GM19438 (cell line): ENCODE results near the gene LPCAT1.
"Not testable (repeated sequence)": the region's sequence is repeated elsewhere in the genome, so short reads cannot be mapped to it uniquely, and the experiment has no call there.

Experiments
- ATAC-seq: cut with Tn5 transposase; IDR thresholded peaks from one replicate; pipeline ENCODE4 v1.9.1; 2021; ENCODE audit warnings: low read depth; ENCODE audit not compliant: unreplicated experiment

LPCAT1 gene

GRCh38 chr5:1523793-1524480 lies at the start of gene LPCAT1:
Gene LPCAT1, minus strand, starts transcription at chr5:1523960. Its CDS starts 116 bp downstream, at chr5:1523844.
- ATAC-seq = peak; percentile 65

DNA sequence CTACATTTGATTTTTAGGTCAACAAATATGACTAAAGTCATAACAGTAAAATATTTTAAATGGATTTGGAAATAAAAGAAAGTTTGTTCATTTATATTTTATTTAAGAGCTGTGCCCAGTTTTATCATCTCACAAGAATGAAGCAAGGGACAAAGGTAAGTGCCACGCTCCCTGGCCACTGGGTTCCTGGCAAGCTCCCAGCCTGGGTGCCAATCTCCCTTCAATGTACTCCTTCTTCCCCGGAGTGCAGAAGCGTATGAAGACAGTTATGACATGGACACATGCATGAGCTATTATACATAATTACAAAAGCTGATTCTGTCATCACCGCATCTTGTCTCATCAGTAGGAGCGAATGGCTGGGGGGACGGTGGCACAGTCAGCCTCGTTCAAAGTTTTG lies 48.1 kb upstream of the LPCAT1 start:
- not testable (repeated sequence) for ATAC-seq

GRCh38 chr5:1570975-1571374 lies 47.2 kb upstream of the LPCAT1 start:
- no peak for ATAC-seq

DNA sequence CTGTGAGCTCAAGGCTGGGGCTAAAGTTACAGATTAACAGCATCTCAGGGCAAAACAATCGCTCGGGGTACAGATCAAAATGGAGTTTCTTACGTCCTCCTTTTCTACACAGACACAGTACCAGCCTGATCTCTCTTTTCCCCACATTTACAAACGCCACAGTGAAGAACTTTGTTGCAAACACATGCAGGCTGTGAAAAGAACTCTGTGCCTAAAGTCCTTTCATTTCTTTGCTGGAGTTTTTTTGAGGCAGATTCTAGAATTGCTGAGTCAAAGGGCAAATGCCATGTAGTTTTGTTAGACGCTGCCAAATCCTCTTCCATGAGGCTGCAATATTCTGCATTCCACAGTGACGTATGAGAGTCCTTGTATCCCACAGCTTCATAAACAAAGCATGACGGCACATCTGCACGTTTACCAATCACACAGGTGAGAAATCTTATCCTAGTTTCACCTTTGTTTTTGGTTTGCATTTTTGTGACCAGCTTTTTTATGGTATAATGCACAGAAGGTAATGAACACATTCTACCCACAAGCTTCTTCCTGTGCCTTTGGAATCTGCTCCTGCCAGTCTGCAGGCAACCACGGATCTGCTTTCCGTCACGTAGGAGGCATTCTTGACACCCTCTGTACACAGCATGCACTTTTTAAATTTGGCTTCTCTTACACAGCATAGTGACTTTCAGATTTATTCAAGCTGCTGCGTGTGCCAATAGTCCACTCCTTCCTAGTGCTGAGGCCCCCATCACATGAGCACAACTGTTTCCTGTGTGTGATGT lies 44.6 kb upstream of the LPCAT1 start:
- no peak for ATAC-seq

GRCh38 chr5:1567527-1568200 lies 43.9 kb upstream of the LPCAT1 start:
- not testable (repeated sequence) for ATAC-seq

DNA sequence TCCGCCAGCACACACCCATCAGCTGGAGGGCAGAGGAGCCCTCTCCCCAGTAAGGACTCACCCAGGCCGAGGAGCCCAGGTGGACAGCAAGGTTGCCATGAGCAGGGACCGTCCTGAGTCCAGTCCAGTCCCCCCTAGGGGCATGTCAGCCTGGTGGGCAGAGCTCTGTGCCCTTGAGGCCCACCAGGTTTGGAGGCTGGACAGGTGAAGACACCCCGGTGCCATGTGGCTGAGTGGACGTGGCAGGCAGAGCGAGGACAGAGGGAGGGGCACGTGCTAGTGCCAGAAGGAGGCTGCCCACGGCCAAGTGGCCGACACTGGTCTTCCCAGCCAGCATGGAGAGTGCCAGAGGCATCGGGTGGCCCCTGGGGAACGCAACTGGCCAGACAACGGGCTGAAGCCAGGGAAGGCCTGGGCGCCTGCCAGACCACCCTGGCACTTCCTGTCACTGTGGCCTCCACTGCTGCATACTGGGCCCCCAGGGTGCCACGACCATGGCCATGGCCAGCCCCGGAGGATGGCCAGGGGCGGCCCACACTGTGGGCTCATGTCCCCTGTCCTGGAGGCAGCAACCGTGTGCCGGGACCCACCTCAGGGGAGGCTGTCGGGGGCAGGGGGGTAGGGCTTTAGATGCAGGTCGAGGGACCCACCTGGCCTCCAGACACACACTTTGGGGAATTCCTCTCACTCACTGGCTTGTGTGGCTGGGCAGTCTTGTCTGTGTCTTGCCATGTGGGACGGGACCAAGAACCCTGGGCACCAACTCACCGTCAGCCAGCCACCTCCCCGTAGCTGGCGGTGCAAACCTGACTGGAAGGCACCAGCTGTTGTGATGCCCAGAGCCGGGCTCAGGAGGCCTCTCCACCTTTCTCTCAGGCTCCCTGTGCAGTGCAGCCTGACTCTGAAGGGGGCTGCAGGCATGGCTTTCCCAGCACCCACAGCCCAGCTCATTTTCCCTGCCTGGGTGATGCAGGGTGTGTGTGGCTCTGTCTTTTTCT lies 42.3 kb upstream of the LPCAT1 start:
- no peak for ATAC-seq

GRCh38 chr5:1564824-1565736 lies 41.3 kb upstream of the LPCAT1 start:
- no peak for ATAC-seq

- ATAC-seq = no peak
Measured at GRCh38 chr5:1564182-1564748, 40.5 kb upstream of the LPCAT1 start.

DNA sequence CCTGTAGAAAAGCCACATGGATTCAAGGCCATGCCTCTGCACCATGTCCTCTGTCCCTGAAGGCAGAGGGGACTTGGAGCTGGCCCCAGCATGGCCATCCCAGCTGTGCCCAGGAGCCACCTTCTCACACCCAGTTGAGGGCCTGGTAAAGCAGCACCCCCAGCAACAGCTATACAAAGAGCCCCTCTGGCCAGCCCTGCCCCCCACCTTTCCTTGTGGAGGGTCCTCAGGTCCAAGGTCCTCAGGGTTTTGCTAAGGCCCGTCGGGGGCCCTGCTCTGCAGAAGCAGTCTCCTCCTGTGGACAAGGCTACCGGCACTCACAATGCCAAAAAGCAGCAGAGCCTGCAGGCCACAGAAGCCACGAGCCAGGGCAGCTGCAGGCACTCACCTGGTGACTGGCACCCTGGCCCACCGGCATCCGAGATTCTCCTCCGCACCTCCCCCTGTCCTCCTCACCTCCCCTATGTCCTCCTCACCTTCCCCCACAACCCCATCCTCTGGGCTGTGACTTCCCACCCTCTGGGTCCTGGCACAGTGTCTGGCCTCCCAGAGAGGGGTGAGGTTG lies 39.9 kb upstream of the LPCAT1 start:
- ATAC-seq = no peak

DNA sequence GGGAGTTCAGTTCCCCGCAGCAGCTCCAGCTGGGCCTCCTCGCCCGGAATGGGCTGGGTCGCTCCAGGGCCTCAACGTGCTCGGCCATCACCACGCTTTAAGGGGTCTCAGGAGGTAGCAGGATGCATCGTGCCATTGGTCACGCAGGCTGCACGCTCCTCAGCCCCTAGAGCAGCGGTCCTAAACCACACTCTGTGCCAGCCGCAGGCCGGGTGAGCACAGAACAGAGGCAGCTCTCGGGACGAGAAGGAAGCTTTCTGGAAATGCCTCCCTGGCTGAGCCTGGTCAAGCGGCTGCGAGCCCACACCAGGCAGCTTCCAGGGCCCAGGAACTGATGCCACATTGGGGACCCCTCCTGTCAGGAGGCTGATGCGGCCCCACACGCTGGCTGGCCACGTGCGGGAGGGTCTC lies 39.3 kb upstream of the LPCAT1 start:
- ATAC-seq = no peak

- no peak for ATAC-seq
Measured at GRCh38 chr5:1562599-1562998, 38.8 kb upstream of the LPCAT1 start.

DNA sequence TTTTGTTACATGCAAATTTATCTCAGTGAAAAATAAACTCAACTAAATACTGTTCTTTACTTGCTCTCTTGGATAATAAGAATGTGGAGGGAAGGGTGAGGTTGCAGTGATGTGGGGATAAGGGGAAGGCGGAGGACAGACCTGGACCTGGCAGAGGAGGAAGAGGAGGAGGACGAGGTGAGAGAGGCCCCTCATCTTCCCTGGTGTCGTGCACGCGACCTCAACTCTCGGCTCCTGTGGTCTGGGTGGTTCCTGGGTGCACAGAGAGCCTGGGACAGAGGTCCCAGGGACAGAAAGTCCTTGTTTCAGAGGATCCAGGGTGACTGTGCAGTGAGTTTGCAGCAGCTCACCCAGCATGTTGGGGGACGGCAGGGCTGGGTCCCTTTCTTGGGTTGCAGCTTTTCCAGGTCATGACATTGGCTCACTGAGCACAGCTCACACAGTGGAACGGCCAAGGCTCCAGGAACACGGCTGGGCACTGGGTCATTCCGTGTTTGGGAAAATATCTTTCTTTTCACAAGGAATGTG lies 37.7 kb upstream of the LPCAT1 start:
- ATAC-seq = no peak

- not testable (repeated sequence) for ATAC-seq
Measured at GRCh38 chr5:1560499-1560898, 36.7 kb upstream of the LPCAT1 start.

DNA sequence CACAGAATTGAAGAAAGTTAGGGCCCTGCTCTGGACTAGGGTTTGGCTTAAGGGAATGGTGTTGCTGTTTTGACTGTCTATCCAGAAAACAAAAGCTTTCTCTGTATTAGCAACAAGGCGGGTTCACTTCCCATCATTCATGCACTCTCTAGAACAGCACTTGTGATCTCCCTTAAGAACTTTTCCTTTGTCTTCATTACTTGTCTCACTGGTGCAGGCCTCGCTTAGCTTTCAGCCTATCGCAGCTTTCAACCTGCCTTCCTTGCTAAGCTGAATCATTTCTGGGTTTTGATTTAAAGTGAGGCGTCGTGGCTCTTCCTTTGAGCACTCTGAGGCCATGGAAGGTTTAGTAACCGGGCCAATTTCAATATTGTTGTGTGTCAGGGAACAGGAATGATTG lies 35.2 kb upstream of the LPCAT1 start:
- no peak for ATAC-seq

GRCh38 chr5:1557114-1557873 lies 33.5 kb upstream of the LPCAT1 start:
- ATAC-seq = no peak

DNA sequence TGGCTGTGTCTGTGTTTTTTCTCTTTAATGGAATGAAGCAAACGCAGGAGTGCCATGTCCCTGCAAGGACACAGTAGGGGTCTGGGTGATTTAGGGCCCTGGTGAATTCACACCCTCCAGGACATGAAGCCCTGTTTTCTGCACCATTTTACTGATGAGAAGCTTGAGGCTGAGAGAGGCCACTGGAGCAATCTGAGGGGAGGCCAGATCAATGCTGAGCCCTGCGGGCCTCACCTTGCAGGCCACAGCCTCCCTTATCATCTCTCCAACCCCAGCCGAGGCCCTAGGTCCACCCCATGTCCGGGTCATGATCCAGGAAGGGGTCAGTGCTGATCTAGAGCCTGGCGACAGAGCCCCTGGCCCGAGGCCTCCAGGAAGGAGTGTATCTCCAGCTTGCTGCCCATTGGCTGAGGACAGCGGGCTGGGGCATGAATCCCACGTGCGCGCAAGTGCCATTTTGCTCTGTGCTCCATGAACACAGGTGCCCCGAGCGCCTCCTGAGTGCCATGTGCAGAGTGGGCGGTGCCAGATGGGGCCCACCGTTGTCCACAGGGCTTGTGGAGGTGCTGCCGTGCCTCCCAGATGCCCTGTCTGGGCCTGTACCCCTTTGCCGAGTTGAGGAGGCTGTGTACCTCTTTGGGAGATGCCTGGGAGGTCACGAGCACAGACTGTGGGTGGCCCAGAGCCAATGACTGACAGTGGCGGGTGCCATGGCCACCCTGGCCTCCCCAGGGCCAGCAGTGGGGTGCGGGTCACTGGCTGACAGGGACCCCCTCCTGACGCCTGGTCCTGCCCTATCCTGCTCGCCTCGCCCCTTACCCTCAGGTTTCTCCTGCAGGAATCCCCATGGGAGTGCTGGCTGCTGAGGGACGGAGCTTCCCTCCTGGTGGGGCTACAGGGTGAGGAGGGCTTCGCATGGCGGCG lies 32.3 kb upstream of the LPCAT1 start:
- no peak for ATAC-seq
